Trophoblast cell (in vitro differentiated cells and primary cell): ENCODE results near the gene CCDC142.

Source experiments
- DNase-seq, 2 donors: peaks; one replicate each; pipeline ENCODE4 v3.0.0-alpha.2; 2016
- H2AFZ ChIP-seq: 2 replicates; pipeline ENCODE4 v1.6.1; 2013; ENCODE audit warnings: low read length, moderate library complexity, mild to moderate bottlenecking; ENCODE audit not compliant: insufficient read depth, poor library complexity
- H2AK5ac ChIP-seq: 2 replicates; pipeline ENCODE4 v1.6.1; 2013; ENCODE audit warnings: mild to moderate bottlenecking, low read length
- H2BK120ac ChIP-seq: 2 replicates; pipeline ENCODE4 v1.6.1; 2013; ENCODE audit warnings: low read length, mild to moderate bottlenecking, moderate library complexity; ENCODE audit not compliant: insufficient read depth, poor library complexity
- H2BK12ac ChIP-seq: 2 replicates; pipeline ENCODE4 v1.6.1; 2013; ENCODE audit warnings: mild to moderate bottlenecking, low read length, moderate library complexity
- H2BK5ac ChIP-seq: 2 replicates; pipeline ENCODE4 v1.6.1; 2013; ENCODE audit warnings: low read length, low read depth, moderate library complexity, mild to moderate bottlenecking; ENCODE audit not compliant: poor library complexity
- H3K14ac ChIP-seq: 2 replicates; pipeline ENCODE4 v1.6.1; 2013; ENCODE audit warnings: mild to moderate bottlenecking, low read length
- H3K18ac ChIP-seq: 2 replicates; pipeline ENCODE4 v1.6.1; 2013; ENCODE audit warnings: mild to moderate bottlenecking, low read length
- H3K23ac ChIP-seq: 2 replicates; pipeline ENCODE4 v1.6.1; 2013; ENCODE audit warnings: low read length
- H3K27ac ChIP-seq: 2 replicates; pipeline ENCODE4 v1.5.1; 2013; ENCODE audit warnings: low read depth, mild to moderate bottlenecking, inconsistent platforms, low read length, moderate library complexity
- H3K27me3 ChIP-seq: 2 replicates; pipeline ENCODE4 v1.6.1; 2013; ENCODE audit warnings: inconsistent platforms, mild to moderate bottlenecking, low read length, moderate library complexity; ENCODE audit not compliant: insufficient read depth
- H3K36me3 ChIP-seq, 2 experiments: 1 replicate in 1 of 2; 2 replicates in 1 of 2; pipeline ENCODE4 v1.6.1; 2013; ENCODE audit warnings: low read length in 2 of 2, mild to moderate bottlenecking in 2 of 2, moderate library complexity in 1 of 2; ENCODE audit not compliant: insufficient read depth in 2 of 2, control insufficient read depth in 1 of 2
- H3K4ac ChIP-seq: 2 replicates; pipeline ENCODE4 v1.6.1; 2013; ENCODE audit warnings: low read depth, mild to moderate bottlenecking, low read length, moderate library complexity
- H3K4me1 ChIP-seq, 2 experiments: 1 replicate in 1 of 2; 2 replicates in 1 of 2; pipeline ENCODE4 v1.6.1; 2013; ENCODE audit warnings: low read length in 2 of 2, mild to moderate bottlenecking in 2 of 2, moderate library complexity in 1 of 2; ENCODE audit not compliant: insufficient read depth in 2 of 2, control insufficient read depth in 1 of 2
- H3K4me2 ChIP-seq: 2 replicates; pipeline ENCODE4 v1.6.1; 2013; ENCODE audit warnings: inconsistent platforms, mild to moderate bottlenecking, low read length, moderate library complexity
- H3K4me3 ChIP-seq: 2 replicates; pipeline ENCODE4 v1.5.1; 2013; ENCODE audit warnings: mild to moderate bottlenecking, low read depth, low read length, inconsistent platforms
- H3K79me1 ChIP-seq: one replicate; pipeline ENCODE4 v1.6.1; 2013; ENCODE audit warnings: low read length
- H3K79me2 ChIP-seq: 2 replicates; pipeline ENCODE4 v1.6.1; 2013; ENCODE audit warnings: low read length, mild to moderate bottlenecking; ENCODE audit not compliant: control insufficient read depth, insufficient read depth, poor library complexity
- H3K9ac ChIP-seq: 2 replicates; pipeline ENCODE4 v1.6.1; 2013; ENCODE audit warnings: mild to moderate bottlenecking, low read length
- H3K9me3 ChIP-seq: 2 replicates; pipeline ENCODE4 v1.6.1; 2013; ENCODE audit warnings: low read depth, mild to moderate bottlenecking, control low read depth, inconsistent platforms, low read length; ENCODE audit not compliant: insufficient read depth
- H4K12ac ChIP-seq: 2 replicates; pipeline ENCODE4 v1.6.1; 2013; ENCODE audit warnings: low read depth, mild to moderate bottlenecking, low read length, moderate library complexity
- H4K8ac ChIP-seq: 2 replicates; pipeline ENCODE4 v1.6.1; 2013; ENCODE audit warnings: low read depth, mild to moderate bottlenecking, low read length, moderate library complexity
- H4K91ac ChIP-seq: one replicate; pipeline ENCODE4 v1.6.1; 2013; ENCODE audit warnings: low read depth, mild to moderate bottlenecking, low read length, moderate library complexity
- WGBS: extraction: QIAGEN DNeasy Blood & Tissue Kit; methylation state at CpG from one replicate; pipeline ENCODE4 v1.1.7; 2013; ENCODE audit warnings: missing lambda C conversion rate; ENCODE audit not compliant: insufficient read length, insufficient coverage; ENCODE audit errors: extremely low coverage; 5-methylcytosine and 5-hydroxymethylcytosine counted together

Gene CCDC142

DNA sequence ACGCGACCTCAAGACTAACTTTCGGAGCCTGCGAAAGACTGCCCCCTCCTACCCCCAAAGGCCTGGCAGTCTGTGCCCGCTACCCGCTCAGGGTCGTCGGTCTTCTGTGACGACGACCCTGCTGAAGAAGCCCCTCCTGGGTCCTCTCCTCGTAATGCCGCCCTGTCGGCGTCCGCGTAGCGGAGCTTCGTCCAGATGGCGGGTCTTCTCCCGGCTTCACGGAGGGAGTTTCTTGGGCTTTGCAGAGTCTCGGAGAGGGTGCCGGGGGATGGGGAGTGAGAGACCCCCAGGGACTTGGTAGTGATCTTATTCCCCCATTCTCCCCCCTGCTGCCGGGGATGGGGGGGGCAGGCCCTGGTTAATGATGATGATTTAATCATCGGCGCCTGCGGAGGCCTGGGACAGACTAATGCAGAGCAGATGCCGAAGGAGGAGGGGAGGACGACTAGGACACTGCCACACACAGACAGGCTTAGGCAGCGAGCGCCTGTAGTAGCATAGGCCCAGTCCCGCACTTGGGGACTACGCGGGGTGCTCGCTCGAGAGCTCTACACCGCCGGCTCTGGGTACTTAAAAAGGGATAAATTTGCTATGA lies 25.2 kb upstream of the CCDC142 start:
- Histone ChIP-seq H3K18ac (peak overlapping the region; percentile 56), H3K9ac (peak overlapping the region; percentile 75), H3K14ac (peak overlapping the region; percentile 72), H2BK5ac (peak overlapping the region; percentile 25), H4K8ac (peak overlapping the region; percentile 93), H3K36me3 (peaks cover 8 to 11% of the 10 kb centered on the region in 2 experiments), H3K4ac (peak overlapping the region; percentile 35), H2BK120ac (peak overlapping the region; percentile 82), H3K4me3 (peak overlapping the region; percentile 70), H3K27me3 (peaks cover 34% of the 10 kb centered on the region), H3K9me3 (peaks cover 2% of the 10 kb centered on the region), H3K4me1 (peaks cover 15 to 19% of the 10 kb centered on the region in 2 experiments), H2BK12ac (no peak overlapping the region), H2AFZ (peak overlapping the region; percentile 81), H4K91ac (peak overlapping the region; percentile 90), H2AK5ac (peak overlapping the region; percentile 7), H3K79me2 (peaks cover 12% of the 10 kb centered on the region), H3K4me2 (peak overlapping the region; percentile 95), H4K12ac (peak overlapping the region; percentile 73), H3K79me1 (peaks cover 20% of the 10 kb centered on the region), H3K27ac (no peak overlapping the region), H3K23ac (no peak overlapping the region)
- peak in 1 of 2 donors; percentile 49 for DNase-seq
- no CpG with 5 or more reads among the region's 38 CpGs for WGBS

DNA sequence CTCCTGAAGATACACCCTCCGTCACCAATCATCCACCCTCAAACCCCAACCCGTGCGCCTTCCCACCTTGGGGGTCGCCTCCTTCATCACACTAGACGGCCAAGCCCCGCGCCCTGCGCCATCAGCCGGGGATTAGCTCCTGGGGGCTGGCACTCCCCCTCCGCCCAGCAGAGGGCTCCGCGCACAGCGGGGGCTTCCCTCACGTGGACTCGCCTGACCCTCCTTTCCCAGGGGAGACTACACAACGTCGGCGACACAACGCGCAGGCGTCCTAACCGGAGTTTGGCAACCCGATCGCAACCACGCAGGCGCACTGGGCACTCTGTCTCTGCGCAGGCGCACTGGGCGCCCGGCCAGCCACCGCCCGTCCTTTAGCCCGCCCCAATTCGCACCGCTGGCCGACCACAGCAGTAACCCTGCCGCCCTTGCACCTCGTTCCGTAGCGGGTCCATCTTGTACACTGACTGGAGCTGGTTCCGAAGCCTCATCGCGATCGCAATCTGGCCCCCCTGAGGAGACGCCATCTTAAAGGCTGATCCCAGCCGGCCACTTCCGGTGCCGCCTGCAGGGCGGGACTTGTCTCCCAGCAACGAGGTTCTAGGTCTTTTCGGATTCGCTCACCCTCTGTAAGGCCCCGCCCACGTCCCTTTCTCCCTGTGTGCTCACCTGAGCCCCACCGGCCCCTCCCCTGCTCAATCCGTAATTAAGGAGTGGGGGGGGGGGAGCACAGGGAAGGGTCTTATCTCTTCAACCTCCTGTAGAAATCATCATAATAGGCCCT lies 24.5 kb upstream of the CCDC142 start, which contains the start of gene PCGF1:
PCGF1 (minus strand) TSS at position 551 of the 781 bp plus-strand sequence; CDS start at position 524, 27 bp downstream.
- Histone ChIP-seq H3K79me1 (peaks cover 27% of the 10 kb centered on the region), H3K79me2 (peaks cover 16% of the 10 kb centered on the region), H3K18ac (peak within 1 kb of the TSS; percentile 97), H3K36me3 (peaks cover 8 to 11% of the 10 kb centered on the region in 2 experiments), H3K23ac (no peak within 1 kb of the TSS), H3K4me2 (peak within 1 kb of the TSS; percentile 95), H4K12ac (peak within 1 kb of the TSS; percentile 93), H2AFZ (peak within 1 kb of the TSS; percentile 98), H3K4ac (peak within 1 kb of the TSS; percentile 88), H3K9me3 (peaks cover 2% of the 10 kb centered on the region), H3K14ac (peak within 1 kb of the TSS; percentile 99), H4K8ac (peak within 1 kb of the TSS; percentile 98), H2AK5ac (peak within 1 kb of the TSS; percentile 80), H3K9ac (peak within 1 kb of the TSS; percentile 96), H3K4me1 (peaks cover 19 to 20% of the 10 kb centered on the region in 2 experiments), H2BK120ac (peak within 1 kb of the TSS; percentile 94), H2BK12ac (peak within 1 kb of the TSS; percentile 7), H2BK5ac (peak within 1 kb of the TSS; percentile 95), H3K27ac (peak within 1 kb of the TSS; percentile 98), H4K91ac (peak within 1 kb of the TSS; percentile 99), H3K27me3 (peaks cover 36% of the 10 kb centered on the region), H3K4me3 (peak within 1 kb of the TSS; percentile 98)
- WGBS: no CpG with 5 or more reads among the region's 56 CpGs
- peak; percentile 99 to 100 for DNase-seq

DNA sequence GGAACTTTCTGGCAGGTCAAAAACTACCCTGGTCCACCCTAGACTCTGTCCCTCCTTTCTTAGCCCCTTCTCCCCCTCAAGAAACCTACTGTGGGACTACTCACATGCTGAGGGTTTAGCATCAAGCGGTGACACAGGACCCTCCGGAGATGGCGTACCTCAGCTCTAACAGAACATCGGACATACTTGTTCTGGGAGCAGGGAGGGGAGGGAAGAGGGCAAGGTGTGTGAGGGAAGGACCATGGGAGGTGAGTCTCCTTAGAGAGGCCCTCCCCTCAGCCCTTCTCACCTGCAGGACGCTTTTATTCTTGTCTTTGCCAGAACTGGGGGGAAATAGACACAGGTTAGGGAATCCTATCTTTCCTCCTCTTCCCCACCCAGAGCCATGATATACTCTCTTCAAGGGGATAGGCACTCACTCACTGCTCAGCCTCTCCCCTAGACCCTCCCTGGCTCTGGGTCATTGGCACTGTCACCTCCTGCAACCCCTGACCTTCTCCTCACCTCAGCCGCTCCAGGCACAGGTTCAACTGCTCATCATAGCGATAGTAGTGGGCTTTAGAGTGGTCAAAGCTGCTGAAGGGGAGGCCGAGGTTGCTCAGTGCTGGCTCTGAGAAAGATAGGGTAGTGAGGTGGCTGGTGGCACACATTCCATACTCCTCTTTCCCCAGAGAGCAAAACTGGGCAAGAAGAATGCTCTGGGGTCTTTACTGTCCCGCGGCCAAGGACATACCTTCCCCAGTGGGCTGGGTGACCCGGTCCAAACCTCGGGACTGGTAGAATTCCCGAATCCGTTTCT lies 22.8 kb upstream of the CCDC142 start:
- no peak overlapping the region for H2BK5ac ChIP-seq
- H3K9ac ChIP-seq: no peak overlapping the region
- peaks cover 19 to 24% of the 10 kb centered on the region in 2 experiments for H3K4me1 ChIP-seq
- H2AK5ac ChIP-seq: no peak overlapping the region
- H2BK120ac ChIP-seq: no peak overlapping the region
- no peak overlapping the region for H3K23ac ChIP-seq
- H4K8ac ChIP-seq: no peak overlapping the region
- no peak overlapping the region for H2BK12ac ChIP-seq
- H3K79me1 ChIP-seq: peaks cover 28% of the 10 kb centered on the region
- H3K14ac ChIP-seq: no peak overlapping the region
- WGBS: no CpG with 5 or more reads among the region's 14 CpGs
- peaks cover 8 to 11% of the 10 kb centered on the region in 2 experiments for H3K36me3 ChIP-seq
- H4K12ac ChIP-seq: no peak overlapping the region
- peaks cover 39% of the 10 kb centered on the region for H3K27me3 ChIP-seq
- H3K79me2 ChIP-seq: peaks cover 16% of the 10 kb centered on the region
- H2AFZ ChIP-seq: no peak overlapping the region
- H3K4me3 ChIP-seq: no peak overlapping the region
- H3K27ac ChIP-seq: no peak overlapping the region
- no peak for DNase-seq
- no peak overlapping the region for H3K4me2 ChIP-seq
- no peak overlapping the region for H4K91ac ChIP-seq
- H3K18ac ChIP-seq: no peak overlapping the region
- no peak overlapping the region for H3K4ac ChIP-seq
- H3K9me3 ChIP-seq: peaks cover 2% of the 10 kb centered on the region

DNA sequence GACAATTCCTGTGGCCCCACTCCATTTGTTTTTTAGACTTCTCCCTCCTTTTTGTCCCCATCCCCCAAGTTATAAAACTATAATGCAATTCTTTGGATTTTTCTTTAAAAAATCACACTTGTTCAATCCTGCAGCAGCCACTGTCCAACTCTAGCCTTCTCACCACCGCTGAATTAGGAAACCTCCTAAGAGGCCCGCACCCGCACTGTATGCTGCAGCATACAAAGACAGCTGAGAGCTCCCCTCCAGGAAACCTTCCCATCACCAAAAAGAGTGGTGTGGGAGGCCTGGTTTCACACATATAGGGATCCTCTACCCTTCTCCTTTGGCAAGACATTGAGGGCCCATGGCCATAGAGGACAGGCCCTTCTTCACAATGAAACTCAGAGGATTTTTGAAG lies 21.8 kb upstream of the CCDC142 start:
- H3K18ac ChIP-seq: no peak overlapping the region
- H2AK5ac ChIP-seq: no peak overlapping the region
- no peak overlapping the region for H3K9ac ChIP-seq
- H4K91ac ChIP-seq: no peak overlapping the region
- WGBS: no CpG with 5 or more reads among the region's 3 CpGs
- no peak overlapping the region for H2AFZ ChIP-seq
- no peak overlapping the region for H3K4ac ChIP-seq
- H4K12ac ChIP-seq: no peak overlapping the region
- no peak overlapping the region for H3K14ac ChIP-seq
- peaks cover 16% of the 10 kb centered on the region for H3K79me2 ChIP-seq
- H3K4me2 ChIP-seq: no peak overlapping the region
- H3K4me1 ChIP-seq: peaks cover 19 to 24% of the 10 kb centered on the region in 2 experiments
- H3K79me1 ChIP-seq: peaks cover 28% of the 10 kb centered on the region
- H3K4me3 ChIP-seq: no peak overlapping the region
- H2BK12ac ChIP-seq: no peak overlapping the region
- no peak for DNase-seq
- H3K27ac ChIP-seq: no peak overlapping the region
- no peak overlapping the region for H2BK120ac ChIP-seq
- peaks cover 8 to 11% of the 10 kb centered on the region in 2 experiments for H3K36me3 ChIP-seq
- H3K23ac ChIP-seq: no peak overlapping the region
- H4K8ac ChIP-seq: no peak overlapping the region
- H2BK5ac ChIP-seq: no peak overlapping the region
- H3K27me3 ChIP-seq: peaks cover 43% of the 10 kb centered on the region
- peaks cover 2% of the 10 kb centered on the region for H3K9me3 ChIP-seq
